ENCODE data around the gene TMPRSS11A. TPM values are rescaled to one million over a fixed set of nuclear protein-coding genes. Genes with fewer than 3 reads are reported as not detected.

The TMPRSS11A gene
- total RNA-seq, 2 experiments from 2014 or later, result not detected

DNA sequence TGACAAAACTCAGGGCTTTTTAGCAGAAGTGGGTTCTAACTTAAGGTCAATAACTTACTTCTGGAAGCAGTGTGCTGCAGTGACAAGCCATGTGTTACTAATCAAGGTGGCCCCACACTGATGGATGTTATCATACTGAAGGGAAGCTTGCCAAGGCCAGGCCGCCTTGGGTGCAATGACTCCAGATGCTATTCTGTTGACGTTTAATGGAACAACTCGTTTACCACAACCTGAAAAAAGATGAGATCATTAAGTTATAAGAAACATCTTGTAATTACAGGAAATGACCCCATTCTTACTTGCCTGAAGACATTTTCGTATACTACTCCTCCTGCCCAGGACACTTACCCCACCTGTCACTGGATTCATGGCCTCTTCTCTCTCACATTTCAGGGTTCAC, 40.6 kb downstream of the TMPRSS11A start:
- TF ChIP-seq, protein P1, sequence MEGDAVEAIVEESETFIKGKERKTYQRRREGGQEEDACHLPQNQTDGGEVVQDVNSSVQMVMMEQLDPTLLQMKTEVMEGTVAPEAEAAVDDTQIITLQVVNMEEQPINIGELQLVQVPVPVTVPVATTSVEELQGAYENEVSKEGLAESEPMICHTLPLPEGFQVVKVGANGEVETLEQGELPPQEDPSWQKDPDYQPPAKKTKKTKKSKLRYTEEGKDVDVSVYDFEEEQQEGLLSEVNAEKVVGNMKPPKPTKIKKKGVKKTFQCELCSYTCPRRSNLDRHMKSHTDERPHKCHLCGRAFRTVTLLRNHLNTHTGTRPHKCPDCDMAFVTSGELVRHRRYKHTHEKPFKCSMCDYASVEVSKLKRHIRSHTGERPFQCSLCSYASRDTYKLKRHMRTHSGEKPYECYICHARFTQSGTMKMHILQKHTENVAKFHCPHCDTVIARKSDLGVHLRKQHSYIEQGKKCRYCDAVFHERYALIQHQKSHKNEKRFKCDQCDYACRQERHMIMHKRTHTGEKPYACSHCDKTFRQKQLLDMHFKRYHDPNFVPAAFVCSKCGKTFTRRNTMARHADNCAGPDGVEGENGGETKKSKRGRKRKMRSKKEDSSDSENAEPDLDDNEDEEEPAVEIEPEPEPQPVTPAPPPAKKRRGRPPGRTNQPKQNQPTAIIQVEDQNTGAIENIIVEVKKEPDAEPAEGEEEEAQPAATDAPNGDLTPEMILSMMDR (conservative IDR thresholded peaks at IDR 0.05; ENCODE audit: low read length), result no peak
- no peak for TF ChIP-seq EZH2phosphoT487 (IDR thresholded peaks at IDR 0.05; ENCODE audit: borderline replicate concordance, low read depth, low read length)
- Histone ChIP-seq H3K36me3 (ENCODE audit: insufficient read depth, low read length) (no peaks in the 10 kb centered on the region), H4K20me1 (ENCODE audit: insufficient read depth, low read length) (no peaks in the 10 kb centered on the region), H3K4me2 (ENCODE audit: low read length) (no peak overlapping the region), H3K9me2 (ENCODE audit: insufficient read depth, low read length) (no peaks in the 10 kb centered on the region), H3K9me3 (ENCODE audit: low read length) (no peaks in the 10 kb centered on the region), H3K79me2 (ENCODE audit: insufficient read depth, low read depth, low read length) (no peaks in the 10 kb centered on the region), H2AFZ (ENCODE audit: low read length) (no peak overlapping the region), H3K4me1 (ENCODE audit: insufficient read depth, low read length, poor library complexity, severe bottlenecking) (no peaks in the 10 kb centered on the region), H3K4me3 (ENCODE audit: low read depth, low read length, poor library complexity, severe bottlenecking) (no peak overlapping the region), H3K27ac (ENCODE audit: low read depth, low read length, poor library complexity, severe bottlenecking) (no peak overlapping the region)
- DNase-seq (ENCODE audit: low spot score), result no peak
- POLR2A ChIA-PET, result no interaction called here
- CTCF ChIA-PET (ENCODE audit: unreplicated experiment), result no interaction called here
- intact Hi-C loops (cut with micrococcal nuclease; ENCODE audit: unreplicated experiment), result no loop called here
- no TSS peak for BruUV-seq (replicated peaks)

- no TSS peak for BruUV-seq (replicated peaks)
- no peaks in the 10 kb centered on the region for H3K4me1 ChIP-seq (ENCODE audit: insufficient read depth, low read length, poor library complexity, severe bottlenecking)
- no peak overlapping the region for H2AFZ ChIP-seq (ENCODE audit: low read length)
- ChIA-PET POLR2A (no interaction called here), CTCF (ENCODE audit: unreplicated experiment) (no interaction called here)
- H3K9me2 ChIP-seq (ENCODE audit: insufficient read depth, low read length), result no peaks in the 10 kb centered on the region
- no peak overlapping the region for H3K27ac ChIP-seq (ENCODE audit: low read depth, low read length, poor library complexity, severe bottlenecking)
- TF ChIP-seq, protein P1 (conservative IDR thresholded peaks at IDR 0.05; ENCODE audit: low read length), result peak; percentile 58
- no peak for TF ChIP-seq EZH2phosphoT487 (IDR thresholded peaks at IDR 0.05; ENCODE audit: borderline replicate concordance, low read depth, low read length)
- no peak overlapping the region for H3K4me3 ChIP-seq (ENCODE audit: low read depth, low read length, poor library complexity, severe bottlenecking)
- H4K20me1 ChIP-seq (ENCODE audit: insufficient read depth, low read length), result no peaks in the 10 kb centered on the region
- no peak overlapping the region for H3K4me2 ChIP-seq (ENCODE audit: low read length)
- no peaks in the 10 kb centered on the region for H3K9me3 ChIP-seq (ENCODE audit: low read length)
- DNase-seq (ENCODE audit: low spot score), result peak; percentile 4
- intact Hi-C loops (cut with micrococcal nuclease; ENCODE audit: unreplicated experiment), result no loop called here
- no peaks in the 10 kb centered on the region for H3K79me2 ChIP-seq (ENCODE audit: insufficient read depth, low read depth, low read length)
- H3K36me3 ChIP-seq (ENCODE audit: insufficient read depth, low read length), result no peaks in the 10 kb centered on the region
Measured at GRCh38 chr4:67918428-67918827, 44.9 kb downstream of the TMPRSS11A start.

- Histone ChIP-seq H3K4me1 (ENCODE audit: insufficient read depth, low read length, poor library complexity, severe bottlenecking) (no peaks in the 10 kb centered on the region), H3K9me3 (ENCODE audit: low read length) (no peaks in the 10 kb centered on the region), H3K79me2 (ENCODE audit: insufficient read depth, low read depth, low read length) (no peaks in the 10 kb centered on the region), H3K36me3 (ENCODE audit: insufficient read depth, low read length) (no peaks in the 10 kb centered on the region), H3K4me3 (ENCODE audit: low read depth, low read length, poor library complexity, severe bottlenecking) (no peak overlapping the region), H3K27ac (ENCODE audit: low read depth, low read length, poor library complexity, severe bottlenecking) (no peak overlapping the region), H3K4me2 (ENCODE audit: low read length) (no peak overlapping the region), H4K20me1 (ENCODE audit: insufficient read depth, low read length) (no peaks in the 10 kb centered on the region), H2AFZ (ENCODE audit: low read length) (no peak overlapping the region), H3K9me2 (ENCODE audit: insufficient read depth, low read length) (no peaks in the 10 kb centered on the region)
- DNase-seq (ENCODE audit: low spot score), result no peak
- no TSS peak for BruUV-seq (replicated peaks)
- intact Hi-C loops (cut with micrococcal nuclease; ENCODE audit: unreplicated experiment), result no loop called here
- POLR2A ChIA-PET, result interaction anchor here (1.5 to 1.7 kb wide), 3 partner anchors 10 to 17 kb away, joined by 3 to 5 read pairs (median 5); no protein-coding TSS in a partner anchor
- TF ChIP-seq, protein P1 (conservative IDR thresholded peaks at IDR 0.05; ENCODE audit: low read length), result no peak
- CTCF ChIA-PET (ENCODE audit: unreplicated experiment), result no interaction called here
Measured at GRCh38 chr4:67915400-67915966, 47.8 kb downstream of the TMPRSS11A start.

Measured in OCI-LY7 (cell line).